Body of pancreas (tissue), 4 donors: Measurements from ENCODE around the gene ULK4. TPM values are rescaled to one million over a fixed set of nuclear protein-coding genes. Genes with fewer than 3 reads are reported as not detected.

Experiments
- ATAC-seq: fragments of 150-250 bp; one replicate; pipeline ENCODE4 v1.9.1; 2016
- DNase-seq, 4 donors: peaks; one replicate each; pipeline ENCODE4 v3.0.0-alpha.2; 2019
- H3K27ac ChIP-seq, 4 donors: fragments of 200-600 bp; sonication (generic); 1 replicate in 3 of 4; 2 replicates in 1 of 4; pipeline versions ENCODE4 v1.5.1 to v1.6.1; 2016 to 2019; ENCODE audit warnings: mild to moderate bottlenecking in 1 of 4, mixed read lengths in 1 of 4, moderate library complexity in 1 of 4
- H3K27me3 ChIP-seq, 2 donors: fragments of 200-600 bp; sonication (generic); one replicate each; pipeline ENCODE4 v1.6.0; 2016; ENCODE audit warnings: mild to moderate bottlenecking in 1 of 2
- H3K36me3 ChIP-seq, 2 donors: fragments of 200-600 bp; sonication (generic); replicated peaks in 1 of 2; 2 replicates each; pipeline ENCODE4 v1.5.1; 2016; ENCODE audit warnings: low read depth in 2 of 2; ENCODE audit not compliant: insufficient read depth in 1 of 2
- H3K4me1 ChIP-seq: fragments of 200-600 bp; sonication (generic); one replicate; pipeline ENCODE4 v1.6.0; 2016
- H3K4me3 ChIP-seq, 2 donors: fragments of 200-600 bp; sonication (generic); 1 replicate in 1 of 2; 2 replicates in 1 of 2; pipeline ENCODE4 v1.5.1; 2016 to 2019
- H3K9me3 ChIP-seq, 3 donors: fragments of 200-600 bp; sonication (generic); 1 replicate in 2 of 3; 2 replicates in 1 of 3; pipeline ENCODE4 v1.5.1; 2016
- CTCF ChIP-seq, 7 experiments: fragments of 450-650 bp in 4 of 7; fragments of 200-600 bp in 3 of 7; sonication (generic) in 3 of 7; IDR thresholded peaks; one replicate each; pipeline ENCODE4 v1.5.1; 2016 to 2019; ENCODE audit warnings: antibody characterized with exemption in 7 of 7
- POLR2A ChIP-seq, 3 donors: fragments of 450-650 bp; IDR thresholded peaks; one replicate each; pipeline ENCODE4 v1.6.1; 2016; ENCODE audit warnings: antibody characterized with exemption in 3 of 3, mild to moderate bottlenecking in 2 of 3
- WGBS, 2 donors: methylation state at CpG; one replicate each; pipeline ENCODE4 v1.1.5; 2017; 5-methylcytosine and 5-hydroxymethylcytosine counted together
- intact Hi-C: fragments of 100-400 bp; cut with DNase I; formaldehyde crosslinking; loops from one replicate; pipeline ENCODE4 v1.15.1; 2023
- total RNA-seq, 2 donors: library from RNA; depleted of rRNA; stranded (reverse); fragments of >200 nt; gene quantifications; one replicate each; pipeline ENCODE4 v1.1.0, GENCODE V29; 2016

Gene ULK4
- total RNA-seq, 2 donors from 2014 or later: 7.3 to 12.5 TPM

- intact Hi-C loops: no loop called here
- H3K4me1 ChIP-seq: no peaks in the 10 kb centered on the region
- no peak overlapping the region for H3K4me3 ChIP-seq
- H3K27ac ChIP-seq: no peak overlapping the region
- no peaks in the 10 kb centered on the region for H3K27me3 ChIP-seq
- H3K36me3 ChIP-seq: no peaks in the 10 kb centered on the region
- WGBS, 2 donors: 18 to 32% methylated on average over 1 of the region's 1 CpG
- ATAC-seq (no peak), DNase-seq (peak; percentile 11 to 44 (median 14))
- no peaks in the 10 kb centered on the region for H3K9me3 ChIP-seq
- TF ChIP-seq CTCF (IDR thresholded peaks at IDR 0.05) (peak in 6 of 7 experiments; percentile 22 to 58 (median 46)), POLR2A (IDR thresholded peaks at IDR 0.05) (no peak)
Measured at GRCh38 chr3:41893977-41894376, 67.9 kb downstream of the ULK4 start.

GRCh38 chr3:41888368-41889076 is 73.4 kb downstream of the ULK4 start:
- H3K36me3 ChIP-seq: no peaks in the 10 kb centered on the region
- 37 to 57% methylated on average over 3 of the region's 3 CpGs for WGBS, 2 donors
- H3K27me3 ChIP-seq: no peaks in the 10 kb centered on the region
- intact Hi-C loops: no loop called here
- no peak for ATAC-seq
- no peak overlapping the region for H3K27ac ChIP-seq
- H3K4me3 ChIP-seq: no peak overlapping the region
- no peaks in the 10 kb centered on the region for H3K4me1 ChIP-seq
- DNase-seq: no peak
- no peak for TF ChIP-seq POLR2A (IDR thresholded peaks at IDR 0.05)
- TF ChIP-seq CTCF (IDR thresholded peaks at IDR 0.05): no peak
- H3K9me3 ChIP-seq: no peaks in the 10 kb centered on the region

- no peaks in the 10 kb centered on the region for H3K27me3 ChIP-seq
- H3K27ac ChIP-seq: no peak overlapping the region
- H3K9me3 ChIP-seq: no peaks in the 10 kb centered on the region
- no peak for TF ChIP-seq CTCF (IDR thresholded peaks at IDR 0.05)
- no peak for TF ChIP-seq POLR2A (IDR thresholded peaks at IDR 0.05)
- no peaks in the 10 kb centered on the region for H3K4me1 ChIP-seq
- DNase-seq: no peak
- ATAC-seq: no peak
- no peaks in the 10 kb centered on the region for H3K36me3 ChIP-seq
- intact Hi-C loops: loop anchor here (5.0 kb wide), 1 partner anchor 1301 kb away; no protein-coding TSS in a partner anchor
- H3K4me3 ChIP-seq: no peak overlapping the region
Measured at GRCh38 chr3:41882956-41883355, 78.9 kb downstream of the ULK4 start.

GRCh38 chr3:41881233-41881821 is 80.6 kb downstream of the ULK4 start:
- Histone ChIP-seq H3K9me3 (no peaks in the 10 kb centered on the region), H3K27ac (no peak overlapping the region), H3K36me3 (no peaks in the 10 kb centered on the region), H3K27me3 (no peaks in the 10 kb centered on the region), H3K4me3 (no peak overlapping the region), H3K4me1 (no peaks in the 10 kb centered on the region)
- peak in 2 of 4 donors; percentile 14 to 20 for DNase-seq
- ATAC-seq: no peak
- WGBS, 2 donors: 49 to 53% methylated on average over 3 of the region's 3 CpGs
- TF ChIP-seq POLR2A (IDR thresholded peaks at IDR 0.05) (no peak), CTCF (IDR thresholded peaks at IDR 0.05) (peak; percentile 29 to 92 (median 71))
- intact Hi-C loops: loop anchor here (5.0 kb wide), 1 partner anchor 1299 kb away; no protein-coding TSS in a partner anchor
